Activated CD4-positive, alpha-beta T cell treated with anti-CD3 and anti-CD28 coated beads for 24 hours (primary cell): ENCODE measurements around the gene NTN1.
A peak's percentile ranks its signal among the peaks of the same experiment; 100 is the strongest.
"Not testable (repeated sequence)": the region's sequence is repeated elsewhere in the genome, so short reads cannot be mapped to it uniquely, and the experiment has no call there.

Experiments used
- DNase-seq, 2 donors: peaks; one replicate each; pipeline ENCODE4 v3.0.0-alpha.2; 2020; ENCODE audit warnings: low read depth in 2 of 2

Gene NTN1

GRCh38 chr17:9021158-9021991 is at the start of gene NTN1:
TSS of gene NTN1 (plus strand) at chr17:9021510. CDS start at chr17:9022374, 864 bp downstream.
- peak; percentile 35 to 52 for DNase-seq

GRCh38 chr17:8975091-8975725 is 46.1 kb upstream of the NTN1 start:
- no peak for DNase-seq

DNA sequence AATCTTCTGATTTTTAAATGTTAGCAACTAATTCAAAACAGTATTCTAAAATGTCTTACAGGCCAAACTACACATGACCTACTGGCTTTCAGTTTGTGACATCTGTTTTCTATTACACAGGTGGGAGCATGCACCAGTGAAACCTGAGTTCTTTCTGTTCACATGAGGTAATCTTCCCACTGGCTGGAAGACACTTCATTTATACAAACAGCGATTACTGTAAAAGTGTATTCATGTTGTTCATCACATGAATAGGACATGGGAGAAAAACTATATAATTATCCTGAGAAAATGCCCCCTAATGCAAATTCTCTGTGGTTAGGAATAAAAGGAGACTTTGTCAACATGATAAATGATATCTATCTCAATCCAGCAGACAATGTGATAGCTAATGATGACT is 44.7 kb upstream of the NTN1 start:
- DNase-seq: no peak

- no peak for DNase-seq
These were observed 41.6 kb upstream of the NTN1 start for GRCh38 chr17:8979715-8980114.

DNA sequence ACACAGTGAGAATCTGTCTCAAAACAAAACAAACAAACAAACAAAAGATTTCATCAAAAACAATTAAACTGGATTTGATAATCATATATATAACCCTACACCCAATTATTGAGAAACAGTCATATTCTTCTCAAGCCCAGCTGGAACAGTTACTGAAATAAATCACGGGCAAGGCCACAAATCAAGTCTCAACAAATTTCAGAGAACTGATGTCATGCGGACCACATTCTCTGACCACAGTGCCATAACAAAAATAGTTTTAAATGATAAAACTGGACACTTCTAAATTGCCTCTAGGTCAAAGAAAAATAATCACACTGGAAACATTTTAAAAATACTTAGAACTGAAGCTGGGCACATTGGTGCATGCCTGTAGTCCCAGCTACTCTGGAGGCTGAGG is 39.9 kb upstream of the NTN1 start:
- DNase-seq: no peak

- not testable (repeated sequence) for DNase-seq
These were observed 37.1 kb upstream of the NTN1 start for GRCh38 chr17:8984225-8984624.

DNA sequence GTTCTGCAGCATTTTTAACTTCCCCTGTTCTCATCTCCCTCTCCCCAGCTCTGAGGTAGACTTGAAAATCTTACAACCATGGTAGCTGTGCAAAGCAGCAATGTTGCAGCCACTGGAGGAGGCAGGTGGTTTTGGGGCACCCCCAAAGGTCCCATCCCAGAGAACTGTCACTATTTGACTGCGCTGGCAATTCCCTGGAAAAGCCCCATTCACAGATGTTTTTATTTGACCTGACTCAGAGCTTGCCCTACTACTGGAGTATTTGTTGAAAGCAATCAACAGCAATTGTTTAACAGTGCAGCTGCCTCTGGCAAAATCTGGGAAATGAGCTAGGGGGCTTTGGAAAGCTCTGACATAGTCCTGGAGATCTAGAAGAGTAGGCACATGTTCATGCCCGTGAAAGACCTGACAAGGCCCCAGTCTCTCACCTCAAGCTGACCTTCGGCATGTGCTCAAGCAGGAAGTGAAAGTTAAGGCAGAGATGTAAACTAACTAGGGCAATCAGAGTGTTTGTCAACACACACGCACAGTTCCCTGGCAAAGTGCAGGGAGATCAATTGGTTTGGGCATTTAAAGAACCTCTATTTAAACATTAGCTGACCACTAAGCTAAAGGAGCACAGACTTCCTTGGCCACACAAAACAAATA is 36.1 kb upstream of the NTN1 start:
- DNase-seq: no peak

DNA sequence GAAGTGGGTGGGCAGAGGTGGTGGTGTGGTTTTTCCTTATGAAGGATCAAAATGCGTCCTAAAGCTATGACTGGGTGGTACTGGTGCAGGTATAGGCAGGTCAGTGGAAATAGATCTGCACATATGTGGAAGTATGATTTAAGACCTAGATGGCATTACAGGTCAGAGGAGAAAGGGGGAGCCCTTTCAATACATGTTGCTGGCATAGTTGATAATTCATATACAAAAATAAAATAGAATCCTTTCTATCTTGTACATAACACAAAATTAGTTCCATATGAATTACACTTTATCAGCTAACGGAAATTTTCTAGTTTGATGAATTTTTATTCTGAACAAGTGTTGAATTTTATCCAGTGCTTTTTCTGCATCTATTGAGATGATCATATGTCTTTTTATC is 35.0 kb upstream of the NTN1 start:
- DNase-seq: no peak

DNA sequence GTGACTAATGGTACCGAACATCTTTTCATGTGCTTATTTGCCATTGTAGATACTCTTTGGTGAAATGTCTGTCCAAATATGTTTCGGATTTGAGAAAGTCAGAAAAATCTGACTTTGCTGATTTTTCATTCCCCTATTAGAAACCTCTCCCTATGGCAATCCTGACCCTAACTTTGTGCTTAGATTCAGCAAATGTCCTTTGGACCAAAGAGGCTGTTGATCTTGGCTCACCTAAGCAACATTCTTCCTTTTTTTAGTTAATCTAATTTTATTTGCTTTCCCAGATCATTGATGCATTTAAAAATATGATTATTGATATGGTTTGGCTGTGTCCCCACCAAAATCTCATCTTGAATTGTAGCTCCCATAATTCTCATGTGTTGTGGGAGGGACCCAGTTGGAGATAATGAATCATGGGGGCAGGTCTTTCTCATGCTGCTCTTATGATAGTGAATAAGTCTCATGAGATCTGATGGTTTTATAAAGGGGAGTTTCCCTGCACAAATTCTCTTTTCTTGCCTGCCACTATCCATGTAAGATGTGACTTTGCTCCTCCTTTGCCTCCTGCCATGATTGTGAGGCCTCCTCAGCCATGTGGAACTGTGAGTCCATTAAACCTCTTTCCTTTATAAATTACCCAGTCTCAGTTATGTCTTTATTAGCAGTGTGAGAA is 32.9 kb upstream of the NTN1 start:
- not testable (repeated sequence) for DNase-seq

GRCh38 chr17:8991514-8992285 is 29.6 kb upstream of the NTN1 start:
- peak; percentile 49 to 53 for DNase-seq

DNA sequence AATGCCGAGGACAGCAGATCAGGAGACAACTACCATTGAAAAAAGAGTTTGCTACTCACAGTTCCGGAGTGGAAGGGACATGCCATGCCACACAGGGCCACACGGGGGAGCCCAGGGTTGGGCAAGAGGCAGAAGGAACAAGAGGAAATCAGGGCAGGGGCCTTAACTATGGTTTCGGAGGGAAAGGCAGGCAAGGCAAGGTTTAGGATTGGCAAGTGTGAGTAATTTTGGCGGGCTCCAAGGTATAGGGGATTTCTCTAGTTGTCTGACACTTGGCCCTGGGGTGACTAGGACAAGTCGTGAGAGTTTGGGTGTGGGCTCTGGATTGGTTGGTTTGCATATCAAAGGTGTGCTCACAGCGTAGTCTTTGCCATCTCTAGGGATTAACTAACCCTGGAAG is 27.0 kb upstream of the NTN1 start:
- DNase-seq: peak; percentile 58 to 67

DNA sequence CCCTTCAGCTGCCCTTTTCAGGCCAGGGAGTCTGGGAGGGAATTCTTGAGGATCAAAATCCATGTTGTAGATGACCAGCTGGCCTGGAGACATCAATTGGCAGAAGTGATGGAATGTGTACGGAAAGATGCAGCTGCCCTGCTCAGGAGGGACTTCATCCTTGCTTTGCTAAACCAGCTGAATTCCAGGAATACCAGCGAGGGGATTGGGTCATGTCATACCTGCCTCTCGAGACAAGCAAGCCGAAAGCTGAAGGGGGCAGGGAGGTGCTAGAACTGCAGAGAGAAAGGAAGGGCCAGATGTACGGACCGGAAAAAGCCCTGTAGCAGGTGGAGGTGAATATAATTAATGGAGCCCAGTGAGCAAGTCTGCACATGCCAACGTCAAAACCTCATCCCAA is 25.6 kb upstream of the NTN1 start:
- no peak for DNase-seq

GRCh38 chr17:8997994-8998628 is 23.2 kb upstream of the NTN1 start:
- peak; percentile 67 to 68 for DNase-seq

DNA sequence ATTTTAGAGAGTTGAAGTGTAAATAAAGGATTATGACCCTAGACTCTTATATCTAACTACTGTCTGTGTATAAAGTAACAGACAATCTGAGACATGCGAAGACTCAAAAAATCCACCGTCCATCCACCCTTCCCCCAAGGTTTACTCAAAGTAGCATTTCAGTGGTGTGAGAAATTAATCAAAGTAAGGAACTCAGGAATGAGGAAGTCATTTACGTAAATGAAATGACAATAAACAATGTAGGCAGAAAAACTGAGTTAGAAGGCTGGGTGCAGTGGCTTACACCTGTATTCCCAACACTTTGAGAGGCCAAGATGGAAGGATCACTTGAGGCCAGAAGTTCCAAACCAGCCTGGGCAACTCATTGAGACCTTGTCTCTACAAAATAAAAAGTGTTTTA is 19.8 kb upstream of the NTN1 start:
- no peak for DNase-seq

DNA sequence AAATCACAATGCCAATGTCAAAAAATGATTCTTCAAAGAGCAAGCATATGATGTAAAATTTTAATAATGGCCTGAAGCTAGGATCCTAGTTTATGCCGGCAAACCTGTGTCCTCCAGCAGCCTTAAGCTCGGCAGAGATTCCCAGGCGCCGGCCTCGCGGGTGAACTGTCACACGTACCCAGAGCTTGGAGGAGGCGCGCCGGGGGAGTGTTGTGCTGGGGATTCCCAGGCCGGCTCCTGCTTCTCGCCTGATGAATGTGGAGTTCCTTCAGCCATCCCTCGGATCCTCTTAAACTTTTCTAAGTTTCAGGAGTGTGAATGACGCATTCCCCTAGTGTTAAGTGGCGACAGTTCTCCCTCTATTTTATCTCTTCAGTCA is 19.1 kb upstream of the NTN1 start:
- no peak for DNase-seq

DNA sequence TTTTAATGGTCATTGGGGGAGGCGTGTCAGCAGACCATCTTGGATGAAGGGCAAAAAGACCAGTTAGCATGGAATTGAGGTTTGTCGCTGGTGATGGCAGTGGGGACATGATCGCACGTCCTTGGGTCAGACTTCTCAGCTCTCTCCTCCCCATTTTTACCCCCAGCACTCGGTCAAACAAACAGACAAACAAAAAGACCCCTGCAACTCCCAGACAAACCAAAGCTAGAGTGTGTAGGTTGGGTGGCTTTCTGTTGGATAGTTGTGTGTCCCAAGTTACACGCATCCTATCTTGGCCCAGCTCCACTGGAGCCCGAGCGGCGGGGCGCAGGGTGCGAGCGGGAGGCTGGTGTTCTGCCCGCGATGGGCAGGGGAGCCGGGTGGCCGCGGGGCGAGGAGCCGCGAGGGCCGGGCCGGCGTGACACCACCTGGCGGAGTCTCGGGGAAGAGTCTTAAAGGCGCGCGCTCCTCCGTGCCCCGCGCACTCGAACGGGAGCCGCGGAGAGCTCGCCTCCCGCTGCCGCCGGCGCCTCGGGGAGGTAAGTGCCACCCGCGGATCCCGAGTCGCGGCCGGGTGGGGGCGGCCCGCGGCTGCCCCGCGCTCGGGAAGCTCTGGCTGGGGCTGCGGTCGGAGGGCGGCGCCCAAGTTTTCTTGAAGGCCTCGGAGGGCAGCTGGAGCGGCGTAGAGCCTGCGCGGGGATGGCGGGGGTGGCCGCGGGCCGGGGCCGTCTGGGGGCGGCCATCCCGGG is 18.5 kb upstream of the NTN1 start:
- no peak for DNase-seq

GRCh38 chr17:9003355-9004131 is 17.8 kb upstream of the NTN1 start:
- DNase-seq: no peak

- DNase-seq: no peak
These were observed 17.0 kb upstream of the NTN1 start for GRCh38 chr17:9004132-9004960.

DNA sequence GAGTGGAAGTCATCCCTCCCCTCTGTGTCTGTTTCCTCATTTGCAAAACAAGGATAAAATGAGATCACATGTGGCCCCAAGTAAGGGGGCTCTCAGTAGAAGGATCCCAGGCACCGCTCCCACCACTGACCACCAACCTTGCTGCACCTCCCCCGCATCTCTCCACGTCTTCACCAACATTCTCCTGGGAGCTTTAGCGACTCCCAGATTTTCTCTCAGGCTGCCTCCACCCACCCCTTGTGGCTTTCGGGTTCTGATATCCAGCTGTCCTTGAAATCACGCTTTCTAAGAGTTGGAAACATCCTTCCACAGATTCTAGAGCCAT is 16.4 kb upstream of the NTN1 start:
- DNase-seq: no peak
